ENCODE results near the gene PNMA1.

- no peak for TF ChIP-seq EP300 (IDR thresholded peaks at IDR 0.05; ENCODE audit: borderline replicate concordance)
- TF ChIP-seq NFIC (IDR thresholded peaks at IDR 0.05): no peak
These were observed 20.1 kb downstream of the PNMA1 start for GRCh38 chr14:73694083-73694482.

Data from Ishikawa (cell line).